Raji (cell line): ENCODE measurements around the gene KIF26B.

Source experiments
- POLR2A ChIP-seq: IDR thresholded peaks from 2 replicates; pipeline ENCODE4 v1.6.1; 2011; ENCODE audit warnings: low read depth, low read length, control low read depth; ENCODE audit not compliant: insufficient read depth

Gene KIF26B

DNA sequence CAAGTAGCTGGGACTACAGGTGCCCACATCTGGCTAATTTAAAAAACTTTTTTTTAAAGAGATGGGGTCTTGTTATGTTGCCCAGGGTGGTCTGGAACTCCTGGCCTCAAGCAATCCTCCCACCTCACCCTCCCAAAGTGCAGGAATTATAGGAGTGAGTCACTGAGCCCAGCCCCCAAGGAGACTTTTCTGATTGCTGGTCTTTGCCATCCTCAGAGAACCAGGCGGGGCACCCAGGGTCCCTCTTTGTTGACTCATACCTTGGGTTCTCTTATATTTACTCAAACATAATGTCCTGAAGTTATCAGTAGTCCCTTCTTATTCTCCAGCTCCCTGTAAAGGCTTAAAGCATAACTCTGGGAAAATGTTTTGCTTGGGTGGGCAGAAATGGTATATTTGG is 51.1 kb downstream of the KIF26B start:
- no peak for TF ChIP-seq POLR2A

DNA sequence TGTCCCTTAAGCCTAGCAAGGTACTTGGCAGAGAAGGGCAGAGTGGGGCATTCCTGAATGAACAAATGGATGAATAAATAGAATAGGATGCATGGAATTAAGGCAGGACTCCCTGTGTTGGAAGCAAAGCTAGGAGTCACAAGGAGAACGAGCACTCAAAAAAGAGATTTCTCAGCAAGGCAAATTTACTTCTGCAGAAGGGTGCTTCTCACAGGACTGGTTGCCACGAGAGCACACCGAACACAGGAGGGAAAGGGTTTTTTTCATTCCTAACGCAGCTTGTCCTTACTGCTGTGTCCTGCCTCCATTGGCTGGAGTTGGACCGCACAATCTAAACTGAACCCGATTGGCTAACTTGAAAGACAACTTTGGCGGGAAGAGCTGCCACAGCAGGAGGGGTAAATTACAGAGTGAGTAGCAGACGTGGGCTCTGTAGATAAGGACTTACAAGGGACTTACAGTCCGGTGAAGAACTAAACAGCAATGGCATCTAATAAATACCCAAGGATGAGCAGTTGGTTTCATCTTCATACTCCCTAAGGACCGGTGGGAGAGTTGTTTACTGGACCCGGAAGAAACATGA is 52.4 kb downstream of the KIF26B start:
- TF ChIP-seq POLR2A: no peak

- no peak for TF ChIP-seq POLR2A
Measured at GRCh38 chr1:245207801-245208200, 53.0 kb downstream of the KIF26B start.

- no peak for TF ChIP-seq POLR2A
Measured at GRCh38 chr1:245209658-245210435, 55.1 kb downstream of the KIF26B start.

GRCh38 chr1:245211035-245211749 is 56.4 kb downstream of the KIF26B start:
- no peak for TF ChIP-seq POLR2A

DNA sequence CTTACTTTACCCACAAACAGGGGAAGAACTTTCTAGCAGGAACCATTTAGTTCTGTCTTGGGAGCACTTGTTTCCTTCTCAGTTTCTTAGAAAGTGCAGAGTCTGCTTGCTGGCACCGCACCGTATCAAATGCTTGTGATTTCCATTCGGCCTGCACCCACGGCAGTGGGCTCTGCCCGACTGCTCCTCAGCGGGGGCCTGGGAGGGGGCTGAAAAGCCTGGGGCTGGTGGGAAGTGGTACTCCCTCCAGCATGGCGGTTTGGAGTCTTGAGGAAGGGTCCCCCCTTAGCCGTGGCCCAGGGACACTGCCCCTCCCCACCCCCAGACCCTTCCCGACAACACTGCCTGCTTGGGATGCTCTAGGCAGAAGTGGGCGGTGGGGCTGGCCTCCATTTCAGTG is 57.0 kb downstream of the KIF26B start:
- no peak for TF ChIP-seq POLR2A

- TF ChIP-seq POLR2A: no peak
Measured at GRCh38 chr1:245212221-245212710, 57.5 kb downstream of the KIF26B start.

GRCh38 chr1:245213066-245213831 is 58.5 kb downstream of the KIF26B start:
- no peak for TF ChIP-seq POLR2A

DNA sequence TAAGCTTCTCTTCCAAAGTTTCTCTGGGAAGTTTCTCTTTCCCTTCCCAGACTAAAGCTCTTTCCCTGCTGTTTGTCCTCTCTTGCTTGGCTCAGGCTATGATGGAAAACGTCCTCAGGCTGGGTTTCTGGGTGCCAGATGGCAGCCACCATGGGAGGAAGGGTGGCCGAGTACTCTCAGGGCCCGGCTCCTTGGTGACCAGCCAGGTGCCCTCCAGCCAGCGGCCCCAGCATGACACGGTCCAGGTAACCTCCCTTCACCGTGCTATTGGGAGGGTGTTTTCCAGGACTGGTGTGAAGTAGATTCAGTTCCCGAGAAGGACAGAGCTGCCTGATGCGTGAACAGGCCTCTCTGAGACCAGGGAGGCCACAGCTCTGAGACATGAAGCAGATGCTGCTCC is 60.3 kb downstream of the KIF26B start:
- TF ChIP-seq POLR2A: no peak

DNA sequence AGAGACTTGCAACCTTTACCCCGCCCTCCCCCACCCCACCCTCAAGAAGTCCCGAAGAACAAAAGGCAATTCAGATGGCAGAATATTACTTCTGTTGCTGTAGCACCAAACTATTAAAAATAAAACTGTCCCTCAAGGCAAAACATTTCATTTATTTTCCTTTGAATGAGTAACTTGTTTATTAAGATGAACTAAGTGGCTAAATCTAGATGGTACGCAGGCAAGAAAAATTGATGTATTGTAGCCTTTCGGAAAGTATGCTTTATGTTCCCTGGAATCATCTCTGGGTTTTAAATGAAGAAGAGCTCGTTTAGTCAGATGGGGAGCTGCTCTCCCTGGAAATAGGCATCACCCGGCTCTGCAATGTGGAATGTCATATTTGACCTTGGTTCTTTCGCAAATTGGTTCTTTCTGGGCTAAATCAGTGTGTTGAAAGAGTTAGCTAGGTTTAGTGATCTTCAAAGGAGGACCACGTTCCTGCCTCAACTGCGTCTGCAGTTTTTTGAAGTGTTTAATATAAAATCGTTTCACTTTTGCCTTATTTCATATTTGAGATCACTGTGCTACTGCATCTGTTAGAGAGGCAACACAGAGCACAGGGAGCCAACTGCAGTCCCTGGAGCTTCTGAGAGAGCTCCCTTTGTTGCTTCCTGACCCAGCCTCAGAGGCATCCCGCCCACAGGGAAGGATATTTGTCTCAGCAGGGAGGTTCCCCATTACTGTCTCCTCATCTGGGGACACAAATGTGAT is 61.8 kb downstream of the KIF26B start:
- no peak for TF ChIP-seq POLR2A

GRCh38 chr1:245217853-245218608 is 63.2 kb downstream of the KIF26B start:
- no peak for TF ChIP-seq POLR2A

- TF ChIP-seq POLR2A: no peak
Measured at GRCh38 chr1:245220381-245220985, 65.7 kb downstream of the KIF26B start.

DNA sequence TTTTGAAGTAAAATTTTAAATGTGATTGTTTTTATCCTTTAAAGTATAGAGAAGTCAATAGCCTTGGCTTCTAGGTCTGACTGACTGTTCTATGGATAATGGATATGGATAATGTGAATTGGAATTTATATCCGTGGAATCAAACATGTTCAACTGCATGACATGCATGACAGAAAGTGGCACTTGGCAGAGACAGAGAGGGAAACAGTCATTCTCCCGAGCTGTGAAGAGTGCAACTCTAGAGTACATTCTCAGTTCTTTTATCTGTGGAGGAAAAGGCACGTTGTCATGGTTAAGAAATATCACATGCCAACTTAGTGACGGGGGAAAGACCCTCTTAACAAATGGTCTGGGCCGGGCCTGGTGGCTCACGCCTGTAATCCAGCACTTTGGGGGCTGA is 67.0 kb downstream of the KIF26B start:
- TF ChIP-seq POLR2A: no peak
